IMR-90 (cell line): ENCODE data around the gene UGT8.

Experiments used
- CTCF ChIP-seq: conservative IDR thresholded peaks from 2 replicates; pipeline ENCODE4 v1.5.1; 2012; ENCODE audit warnings: mild to moderate bottlenecking, low read depth, low read length, improper control_type of control experiment
- ELK1 ChIP-seq: fragments of 150-350 bp; IDR thresholded peaks from 2 replicates; pipeline ENCODE4 v1.6.1; 2016; ENCODE audit warnings: low read depth, mild to moderate bottlenecking, low read length, moderate library complexity, borderline replicate concordance
- MAZ ChIP-seq: IDR thresholded peaks from 2 replicates; pipeline ENCODE4 v1.6.1; 2012; ENCODE audit warnings: low read depth, mild to moderate bottlenecking, low read length, improper control_type of control experiment, moderate library complexity, borderline replicate concordance
- POLR2A ChIP-seq: IDR thresholded peaks from 2 replicates; pipeline ENCODE4 v1.6.1; 2012; ENCODE audit warnings: mild to moderate bottlenecking, low read depth, low read length
- RFX5 ChIP-seq: IDR thresholded peaks from 2 replicates; pipeline ENCODE4 v1.8.0; 2012; ENCODE audit warnings: low read depth, mild to moderate bottlenecking, low read length, moderate library complexity
- SMC3 ChIP-seq: fragments of 150-350 bp; IDR thresholded peaks from 2 replicates; pipeline ENCODE4 v1.6.1; 2016; ENCODE audit warnings: low read depth, mild to moderate bottlenecking, antibody characterized with exemption, low read length, moderate library complexity

GRCh38 chr4:114549638-114550037 is 49.0 kb upstream of the UGT8 start:
- TF ChIP-seq CTCF (no peak), POLR2A (no peak), SMC3 (no peak), ELK1 (no peak), MAZ (no peak), RFX5 (no peak)
